ENCODE results near the gene PGAM2.

The PGAM2 gene

GRCh38 chr7:44065431-44066110 is at the start of gene PGAM2:
Gene PGAM2 (minus strand): TSS chr7:44065567. CDS start chr7:44065529, 38 bp downstream.
- peak; percentile 44 for DNase-seq

- DNase-seq: no peak
Measured at GRCh38 chr7:44114586-44115310, 49.4 kb upstream of the PGAM2 start.

GRCh38 chr7:44113764-44114354 is 48.5 kb upstream of the PGAM2 start:
- DNase-seq: no peak

- DNase-seq: no peak
Measured at GRCh38 chr7:44112997-44113763, 47.8 kb upstream of the PGAM2 start.

GRCh38 chr7:44112231-44112996 is 47.0 kb upstream of the PGAM2 start:
- DNase-seq: peak; percentile 37

- no peak for DNase-seq
Measured at GRCh38 chr7:44111761-44112160, 46.4 kb upstream of the PGAM2 start.

- DNase-seq: no peak
Measured at GRCh38 chr7:44110719-44111635, 45.6 kb upstream of the PGAM2 start.

GRCh38 chr7:44109991-44110390 is 44.6 kb upstream of the PGAM2 start:
- DNase-seq: no peak

- no peak for DNase-seq
Measured at GRCh38 chr7:44108768-44109750, 43.7 kb upstream of the PGAM2 start.

- DNase-seq: no peak
Measured at GRCh38 chr7:44107961-44108767, 42.8 kb upstream of the PGAM2 start.

- DNase-seq: no peak
Measured at GRCh38 chr7:44107116-44107960, 42.0 kb upstream of the PGAM2 start.

GRCh38 chr7:44106311-44107065 is 41.1 kb upstream of the PGAM2 start:
- no peak for DNase-seq

GRCh38 chr7:44105832-44106231 is 40.5 kb upstream of the PGAM2 start:
- no peak for DNase-seq

GRCh38 chr7:44104860-44105771 is 39.7 kb upstream of the PGAM2 start:
- DNase-seq: no peak

- DNase-seq: peak; percentile 56
Measured at GRCh38 chr7:44103923-44104859, 38.8 kb upstream of the PGAM2 start, which contains the start of gene AEBP1. Gene AEBP1 (plus strand): TSS chr7:44104345. CDS start chr7:44104666, 321 bp downstream.

All from stimulated activated CD4-positive, alpha-beta T cell treated with anti-CD3 and anti-CD28 coated beads, Interleukin-15, amount 100 ng/mL, for 24 hours (primary cell).